ENCODE results near the gene CCDC187. TPM values are rescaled to one million over a fixed set of nuclear protein-coding genes. Genes with fewer than 3 reads are reported as not detected.

CCDC187 gene
- total RNA-seq, 2 experiments from 2014 or later, result not detected

GRCh38 chr9:136299541-136299940, 4.4 kb downstream of the CCDC187 start:
- no peak for ATAC-seq
- CTCF ChIA-PET, result interaction anchor here (1.1 kb wide), 1 partner anchor 16 kb away, joined by 3 read pairs; no protein-coding TSS in a partner anchor
- no peaks in the 10 kb centered on the region for H3K27me3 Mint-ChIP-seq
- no peaks in the 10 kb centered on the region for H3K36me3 Mint-ChIP-seq
- H3K4me1 Mint-ChIP-seq, result no peaks in the 10 kb centered on the region
- no peak overlapping the region for H3K27ac Mint-ChIP-seq
- DNase-seq, result no peak
- no peak overlapping the region for H3K4me3 Mint-ChIP-seq
- H3K9me3 Mint-ChIP-seq (ENCODE audit: low read depth), result no peaks in the 10 kb centered on the region

- ATAC-seq (no peak), DNase-seq (no peak)
- no peak overlapping the region for H3K4me3 Mint-ChIP-seq
- no peaks in the 10 kb centered on the region for H3K4me1 Mint-ChIP-seq
- CTCF ChIA-PET, result interaction anchor here (1.1 kb wide), 1 partner anchor 16 kb away, joined by 3 read pairs; no protein-coding TSS in a partner anchor
- H3K27ac Mint-ChIP-seq, result no peak overlapping the region
- no peaks in the 10 kb centered on the region for H3K9me3 Mint-ChIP-seq (ENCODE audit: low read depth)
- no peaks in the 10 kb centered on the region for H3K27me3 Mint-ChIP-seq
- no peaks in the 10 kb centered on the region for H3K36me3 Mint-ChIP-seq
Measured at GRCh38 chr9:136299116-136299515, 4.8 kb downstream of the CCDC187 start.

GRCh38 chr9:136297766-136298735, 5.8 kb downstream of the CCDC187 start:
- Mint-ChIP-seq H3K36me3 (no peaks in the 10 kb centered on the region), H3K27me3 (no peaks in the 10 kb centered on the region), H3K9me3 (ENCODE audit: low read depth) (no peaks in the 10 kb centered on the region), H3K4me1 (no peaks in the 10 kb centered on the region), H3K4me3 (no peak overlapping the region), H3K27ac (no peak overlapping the region)
- DNase-seq, result no peak
- CTCF ChIA-PET, result interaction anchor here (1.1 to 1.2 kb wide), 2 partner anchors 209 to 373 kb away, joined by 3 to 4 read pairs; no protein-coding TSS in a partner anchor
- no peak for ATAC-seq

GRCh38 chr9:136297016-136297691, 6.7 kb downstream of the CCDC187 start:
- Mint-ChIP-seq H3K27me3 (no peaks in the 10 kb centered on the region), H3K4me3 (no peak overlapping the region), H3K9me3 (ENCODE audit: low read depth) (no peaks in the 10 kb centered on the region), H3K27ac (no peak overlapping the region), H3K36me3 (no peaks in the 10 kb centered on the region), H3K4me1 (no peaks in the 10 kb centered on the region)
- ATAC-seq (no peak), DNase-seq (no peak)
- CTCF ChIA-PET, result interaction anchor here (1.1 to 1.5 kb wide), 3 partner anchors 14 to 374 kb away, joined by 3 to 5 read pairs (median 4); no protein-coding TSS in a partner anchor

- ATAC-seq (no peak), DNase-seq (no peak)
- no peak overlapping the region for H3K4me3 Mint-ChIP-seq
- H3K9me3 Mint-ChIP-seq (ENCODE audit: low read depth), result no peaks in the 10 kb centered on the region
- H3K27ac Mint-ChIP-seq, result no peak overlapping the region
- H3K36me3 Mint-ChIP-seq, result no peaks in the 10 kb centered on the region
- no peaks in the 10 kb centered on the region for H3K27me3 Mint-ChIP-seq
- H3K4me1 Mint-ChIP-seq, result no peaks in the 10 kb centered on the region
- CTCF ChIA-PET, result interaction anchor here (1.1 to 1.5 kb wide), 3 partner anchors 14 to 375 kb away, joined by 3 to 5 read pairs (median 4); no protein-coding TSS in a partner anchor
Measured at GRCh38 chr9:136296434-136297015, 7.4 kb downstream of the CCDC187 start.

GRCh38 chr9:136295542-136296433, 8.1 kb downstream of the CCDC187 start:
- no peak overlapping the region for H3K27ac Mint-ChIP-seq
- CTCF ChIA-PET, result interaction anchor here (1.5 kb wide), 1 partner anchor 13 kb away, joined by 5 read pairs; no protein-coding TSS in a partner anchor
- no peaks in the 10 kb centered on the region for H3K27me3 Mint-ChIP-seq
- H3K4me1 Mint-ChIP-seq, result no peaks in the 10 kb centered on the region
- no peak overlapping the region for H3K4me3 Mint-ChIP-seq
- no peaks in the 10 kb centered on the region for H3K9me3 Mint-ChIP-seq (ENCODE audit: low read depth)
- DNase-seq, result no peak
- H3K36me3 Mint-ChIP-seq, result no peaks in the 10 kb centered on the region
- ATAC-seq, result no peak

- no peak for DNase-seq
- Mint-ChIP-seq H3K4me3 (no peak overlapping the region), H3K36me3 (no peaks in the 10 kb centered on the region), H3K27me3 (no peaks in the 10 kb centered on the region), H3K4me1 (no peaks in the 10 kb centered on the region), H3K27ac (no peak overlapping the region), H3K9me3 (ENCODE audit: low read depth) (no peaks in the 10 kb centered on the region)
- CTCF ChIA-PET, result no interaction called here
- no peak for ATAC-seq
Measured at GRCh38 chr9:136295055-136295454, 8.8 kb downstream of the CCDC187 start.

- Mint-ChIP-seq H3K4me1 (no peaks in the 10 kb centered on the region), H3K27me3 (no peaks in the 10 kb centered on the region), H3K4me3 (no peak overlapping the region), H3K36me3 (no peaks in the 10 kb centered on the region), H3K27ac (no peak overlapping the region), H3K9me3 (ENCODE audit: low read depth) (no peaks in the 10 kb centered on the region)
- no peak for DNase-seq
- CTCF ChIA-PET, result no interaction called here
- ATAC-seq, result no peak
Measured at GRCh38 chr9:136294437-136294836, 9.5 kb downstream of the CCDC187 start.

- no peaks in the 10 kb centered on the region for H3K9me3 Mint-ChIP-seq (ENCODE audit: low read depth)
- no peak overlapping the region for H3K4me3 Mint-ChIP-seq
- CTCF ChIA-PET, result no interaction called here
- no peak overlapping the region for H3K27ac Mint-ChIP-seq
- ATAC-seq (no peak), DNase-seq (no peak)
- no peaks in the 10 kb centered on the region for H3K4me1 Mint-ChIP-seq
- no peaks in the 10 kb centered on the region for H3K36me3 Mint-ChIP-seq
- no peaks in the 10 kb centered on the region for H3K27me3 Mint-ChIP-seq
Measured at GRCh38 chr9:136293476-136294077, 10.3 kb downstream of the CCDC187 start.

GRCh38 chr9:136292591-136293448, 11.1 kb downstream of the CCDC187 start:
- CTCF ChIA-PET, result no interaction called here

GRCh38 chr9:136292026-136292538, 11.8 kb downstream of the CCDC187 start:
- Mint-ChIP-seq H3K27me3 (no peaks in the 10 kb centered on the region), H3K36me3 (no peaks in the 10 kb centered on the region), H3K9me3 (ENCODE audit: low read depth) (no peaks in the 10 kb centered on the region), H3K27ac (no peak overlapping the region), H3K4me3 (no peak overlapping the region), H3K4me1 (no peaks in the 10 kb centered on the region)
- CTCF ChIA-PET, result no interaction called here
- ATAC-seq (no peak), DNase-seq (no peak)

More at GRCh38 chr9:136292591-136293448, 11.1 kb downstream of the CCDC187 start:
- H3K4me1 Mint-ChIP-seq, result no peaks in the 10 kb centered on the region
- no peaks in the 10 kb centered on the region for H3K27me3 Mint-ChIP-seq
- H3K27ac Mint-ChIP-seq, result no peak overlapping the region
- ATAC-seq (no peak), DNase-seq (no peak)
- no peak overlapping the region for H3K4me3 Mint-ChIP-seq
- H3K9me3 Mint-ChIP-seq (ENCODE audit: low read depth), result no peaks in the 10 kb centered on the region
- no peaks in the 10 kb centered on the region for H3K36me3 Mint-ChIP-seq

All from activated CD8-positive, alpha-beta memory T cell treated with anti-CD3 and anti-CD28 coated beads, Interleukin-2, amount 10 ng/mL, durations not matched to agents 7 days and 5 days (primary cell).